NCI-H2196 treated with DMSO at 0.1 percent for 48 hours (cell line): Measurements from ENCODE around the gene CDKAL1.
"Not testable (repeated sequence)": the region's sequence is repeated elsewhere in the genome, so short reads cannot be mapped to it uniquely, and the experiment has no call there.

ENCODE experiments used
- DNase-seq: peaks from one replicate; lab custom pipeline; 2025; ENCODE audit not compliant: unreplicated experiment; lab: John Stamatoyannopoulos, UW

Gene CDKAL1

DNA sequence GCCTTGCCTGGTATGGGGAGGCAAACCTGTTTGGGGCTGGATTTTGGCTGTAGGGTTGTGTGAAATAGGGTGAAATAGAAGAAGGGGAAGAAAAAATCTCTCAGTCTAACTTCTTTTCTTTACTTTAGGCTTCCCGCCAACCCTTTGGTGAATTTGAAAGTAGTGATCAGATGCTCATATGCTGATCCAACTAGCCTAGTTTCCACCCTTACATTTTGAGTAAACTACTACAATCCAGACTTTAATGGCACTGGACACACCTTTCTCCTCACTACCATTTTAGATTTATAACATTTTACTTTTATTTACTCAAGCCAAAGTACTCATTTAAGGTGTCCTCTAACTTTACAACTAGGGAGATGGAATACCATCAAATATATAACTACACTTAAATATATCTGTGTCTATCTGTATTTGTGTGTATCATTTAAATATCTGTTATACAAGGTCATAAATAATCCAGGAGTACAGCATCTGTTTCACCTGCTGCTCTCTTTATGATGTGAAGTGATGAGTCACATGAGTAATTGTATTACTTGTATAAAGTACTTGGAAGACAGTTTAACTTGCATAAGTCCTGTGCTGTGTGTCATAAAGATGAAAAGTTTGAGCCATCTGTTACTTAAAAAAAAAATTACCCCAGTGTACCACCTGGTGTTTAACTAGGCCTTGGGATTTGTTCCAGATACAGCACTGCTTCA, 172.1 kb downstream of the CDKAL1 start:
- DNase-seq: peak; percentile 32

DNA sequence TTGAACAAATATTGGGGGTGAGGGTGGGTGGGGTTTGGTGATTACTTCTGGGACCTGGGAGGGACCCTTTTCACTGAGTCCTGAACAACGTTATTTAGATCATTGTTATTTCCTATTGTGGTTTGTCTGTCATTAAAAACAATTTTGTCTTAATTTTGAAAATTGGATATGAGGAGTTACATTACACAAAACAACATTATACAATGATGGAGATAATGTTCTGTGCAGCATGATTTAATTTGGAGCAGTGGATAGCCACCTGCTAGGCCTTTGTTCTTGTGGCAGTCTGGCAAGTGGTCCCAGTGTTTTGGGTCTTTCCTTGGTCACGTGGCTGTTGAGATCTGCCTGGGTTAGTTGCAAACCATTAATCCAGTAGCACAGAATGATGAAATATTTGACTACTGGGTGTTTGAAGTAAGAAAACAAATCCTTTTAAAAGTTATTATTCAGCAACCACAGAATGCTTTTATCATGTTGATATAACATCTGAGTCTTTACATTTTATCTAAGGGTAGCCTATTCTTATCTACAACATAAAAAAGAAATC, 172.8 kb downstream of the CDKAL1 start:
- peak; percentile 41 for DNase-seq

DNA sequence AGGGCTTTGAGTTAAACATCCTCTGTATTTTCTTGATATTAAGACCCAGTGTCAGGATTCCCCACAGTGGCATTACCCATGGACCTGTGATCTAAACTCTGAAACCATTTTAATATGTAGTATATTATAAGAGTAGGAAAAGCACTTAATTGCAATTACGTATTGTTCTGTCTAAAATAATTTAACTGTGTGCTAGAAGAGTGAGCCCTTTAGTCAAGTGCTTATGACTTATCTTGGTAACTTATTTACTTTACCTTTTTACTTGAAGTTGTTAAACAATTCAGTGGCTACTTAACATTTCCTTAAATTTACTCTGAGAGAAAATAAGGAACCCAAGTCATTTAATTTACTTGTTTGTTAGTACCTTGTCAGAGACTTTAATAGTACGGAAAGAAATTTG, 173.6 kb downstream of the CDKAL1 start:
- no peak for DNase-seq

DNA sequence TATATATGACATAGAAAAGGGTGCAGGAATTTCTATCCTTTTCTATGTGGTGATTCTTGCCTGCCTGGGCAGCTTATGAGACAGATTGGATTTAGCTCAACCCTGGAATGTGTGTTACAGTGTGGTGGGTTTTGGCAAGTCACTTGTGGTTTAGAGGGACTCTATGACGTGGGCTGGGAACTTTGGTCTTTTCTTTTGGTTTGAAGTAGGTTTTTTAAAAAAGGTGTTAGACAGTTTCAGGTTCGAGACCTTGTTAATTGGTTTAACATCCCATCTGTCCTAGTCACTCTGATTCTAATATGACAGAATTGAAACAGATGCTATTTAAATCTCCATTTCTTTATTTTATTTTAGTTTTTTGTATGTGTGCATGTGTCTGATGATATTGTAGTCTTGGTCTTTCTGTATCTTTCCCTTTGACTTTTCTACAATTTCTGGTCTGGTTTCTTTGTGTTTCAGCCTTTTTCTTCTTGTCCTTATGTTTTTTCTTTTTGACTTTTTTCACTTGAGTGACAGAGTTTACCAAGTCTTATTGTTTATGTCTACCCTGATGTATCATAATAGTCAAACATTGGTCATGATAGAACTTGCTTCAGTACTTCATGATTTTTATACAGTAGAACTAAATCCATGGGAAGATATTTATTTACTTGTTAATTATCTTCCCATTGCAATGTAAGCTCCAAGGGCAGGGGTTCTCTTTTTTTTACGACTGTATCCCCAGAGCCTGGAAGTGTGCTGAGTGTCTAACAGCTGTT, 174.3 kb downstream of the CDKAL1 start:
- no peak for DNase-seq

DNA sequence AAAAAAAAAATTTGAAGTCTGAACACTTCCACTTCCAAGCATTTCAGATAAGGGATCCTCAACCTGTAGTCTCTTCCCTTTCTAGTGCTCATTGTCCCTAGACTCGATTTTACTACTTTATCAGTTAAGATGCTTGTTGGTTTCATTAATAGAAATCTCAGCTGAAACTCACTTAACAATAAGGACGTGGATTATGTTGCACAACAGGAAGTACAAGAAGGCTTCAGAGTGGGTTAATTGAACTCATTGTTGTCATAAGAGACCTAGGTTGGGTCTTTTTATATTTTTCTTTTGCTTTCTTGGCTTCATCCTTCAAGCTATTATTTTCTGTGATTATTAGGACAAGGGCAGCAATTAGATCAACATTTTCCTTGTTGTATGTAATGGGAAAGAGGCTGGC, 175.2 kb downstream of the CDKAL1 start:
- DNase-seq: no peak

DNA sequence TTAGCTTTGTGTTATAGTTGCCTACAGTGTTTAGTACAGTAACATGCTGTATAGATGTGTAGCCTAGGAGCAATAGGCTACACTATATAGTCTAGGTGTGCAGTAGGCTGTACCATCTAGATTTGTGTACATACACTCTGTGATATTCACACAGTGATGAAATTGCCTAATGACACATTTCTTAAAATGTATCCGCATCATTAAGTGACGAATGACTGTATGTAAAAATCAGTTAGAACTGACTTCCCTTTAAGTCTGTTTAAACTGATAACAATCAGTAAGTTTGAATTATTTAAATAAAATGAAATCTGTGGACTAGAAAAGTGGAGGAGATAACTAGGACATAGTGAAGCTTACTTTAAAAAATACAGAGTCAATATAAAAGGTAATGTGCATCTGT, 176.1 kb downstream of the CDKAL1 start:
- DNase-seq: no peak

DNA sequence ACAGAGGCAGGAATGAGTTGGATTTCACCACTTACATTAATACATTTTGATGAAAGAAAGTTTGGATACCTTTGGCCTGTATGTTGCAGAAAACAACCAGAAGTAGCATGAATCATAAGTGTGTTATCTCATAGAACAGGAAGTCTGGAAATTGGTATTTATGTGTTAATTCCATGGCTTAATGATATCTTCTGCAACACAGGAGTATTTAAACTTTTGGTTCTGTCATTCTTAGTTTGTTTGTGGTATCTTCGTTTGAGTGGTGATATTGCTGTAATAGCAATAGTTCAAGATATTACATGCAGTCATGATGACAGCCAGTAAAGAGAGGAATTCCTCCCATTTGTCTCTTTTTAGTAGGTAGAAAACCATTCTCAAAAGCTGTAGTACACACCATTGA, 177.3 kb downstream of the CDKAL1 start:
- DNase-seq: no peak

DNA sequence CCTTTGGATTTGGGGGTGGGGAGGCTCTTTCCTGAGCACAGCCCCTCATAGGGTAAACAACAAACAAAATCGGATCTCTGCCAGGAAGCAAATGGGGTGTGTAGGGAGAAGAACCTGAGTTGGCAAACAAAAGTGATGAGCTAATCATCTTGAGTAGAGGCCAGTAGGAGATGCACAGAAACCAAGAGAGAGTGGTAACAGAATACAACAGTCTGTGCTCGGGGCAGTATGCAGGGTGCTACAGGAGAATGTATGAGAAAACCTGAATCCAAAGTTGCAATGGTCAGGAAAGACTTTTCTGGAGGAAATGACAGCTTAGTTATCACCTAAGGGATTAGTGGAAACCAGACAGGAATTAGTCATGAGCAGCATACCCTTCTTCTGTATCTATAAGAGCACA, 177.8 kb downstream of the CDKAL1 start:
- DNase-seq: peak; percentile 12

DNA sequence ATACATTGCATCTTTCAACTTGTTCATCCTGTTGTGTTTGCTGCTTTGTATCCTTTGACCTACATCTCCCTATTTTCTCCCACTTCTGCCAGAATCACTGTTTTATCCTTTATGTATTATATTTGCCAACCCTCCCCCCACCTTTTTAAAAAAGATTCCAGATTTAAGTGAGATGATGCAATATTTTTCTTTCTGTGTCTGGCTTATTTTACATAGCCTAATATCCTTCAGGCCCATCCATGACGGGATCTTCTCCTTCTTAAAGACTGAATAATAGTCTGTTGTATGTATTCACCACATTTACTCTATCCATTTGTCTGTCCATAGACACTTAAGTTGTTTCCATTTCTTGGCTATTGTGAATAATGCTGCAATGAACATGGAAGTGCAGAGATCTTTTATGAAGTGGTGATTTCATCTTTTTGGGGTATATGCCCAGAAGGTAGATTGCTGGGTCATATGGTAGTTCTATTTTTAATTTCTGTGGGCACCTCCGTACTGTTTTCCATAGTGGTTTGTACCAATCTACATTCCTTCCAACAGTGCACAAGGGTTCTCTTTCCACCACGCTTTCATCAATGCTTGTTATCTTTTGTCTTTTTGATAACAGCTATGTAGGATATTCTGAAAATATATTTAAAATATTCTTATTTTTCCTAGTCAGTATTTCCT, 181.0 kb downstream of the CDKAL1 start:
- DNase-seq: no peak

DNA sequence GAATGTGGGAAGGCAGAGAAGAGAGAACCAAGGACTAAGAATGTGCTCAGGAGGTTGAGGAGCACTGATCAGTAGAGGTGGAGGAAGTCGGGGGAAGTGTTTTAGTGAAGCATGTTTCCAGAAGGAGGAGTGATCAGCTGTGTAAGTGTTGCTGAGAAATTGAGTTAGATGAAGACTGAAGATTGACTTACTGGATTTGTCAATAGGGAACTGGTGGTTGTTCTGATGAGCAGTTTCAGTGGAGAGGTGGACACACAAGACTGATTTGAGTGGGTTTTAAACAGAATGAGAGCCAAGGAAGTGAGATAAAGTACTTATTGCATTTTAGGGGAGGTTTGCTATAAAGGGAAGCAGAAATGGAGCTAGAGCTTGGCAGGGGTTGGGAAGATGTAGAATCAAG, 182.6 kb downstream of the CDKAL1 start:
- no peak for DNase-seq

DNA sequence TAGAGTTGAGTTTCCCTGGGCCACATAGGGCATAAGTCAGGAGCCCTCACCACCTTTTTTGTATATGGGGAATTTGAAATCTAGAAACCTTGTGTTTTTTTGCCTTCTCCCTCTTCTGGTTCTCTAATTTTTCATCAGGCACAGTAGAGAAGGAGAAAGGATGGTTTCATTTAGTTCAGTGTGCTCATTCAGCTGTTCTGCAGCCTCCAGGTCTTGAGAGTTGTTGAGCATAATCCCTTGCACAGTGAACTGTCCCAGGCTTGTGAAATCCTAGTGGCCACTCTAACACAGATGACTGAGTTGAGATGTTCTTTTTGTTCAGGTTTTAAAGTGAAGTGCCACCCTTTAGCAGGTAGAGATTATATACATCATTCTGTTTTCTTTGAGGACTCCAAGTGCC, 183.5 kb downstream of the CDKAL1 start:
- no peak for DNase-seq

DNA sequence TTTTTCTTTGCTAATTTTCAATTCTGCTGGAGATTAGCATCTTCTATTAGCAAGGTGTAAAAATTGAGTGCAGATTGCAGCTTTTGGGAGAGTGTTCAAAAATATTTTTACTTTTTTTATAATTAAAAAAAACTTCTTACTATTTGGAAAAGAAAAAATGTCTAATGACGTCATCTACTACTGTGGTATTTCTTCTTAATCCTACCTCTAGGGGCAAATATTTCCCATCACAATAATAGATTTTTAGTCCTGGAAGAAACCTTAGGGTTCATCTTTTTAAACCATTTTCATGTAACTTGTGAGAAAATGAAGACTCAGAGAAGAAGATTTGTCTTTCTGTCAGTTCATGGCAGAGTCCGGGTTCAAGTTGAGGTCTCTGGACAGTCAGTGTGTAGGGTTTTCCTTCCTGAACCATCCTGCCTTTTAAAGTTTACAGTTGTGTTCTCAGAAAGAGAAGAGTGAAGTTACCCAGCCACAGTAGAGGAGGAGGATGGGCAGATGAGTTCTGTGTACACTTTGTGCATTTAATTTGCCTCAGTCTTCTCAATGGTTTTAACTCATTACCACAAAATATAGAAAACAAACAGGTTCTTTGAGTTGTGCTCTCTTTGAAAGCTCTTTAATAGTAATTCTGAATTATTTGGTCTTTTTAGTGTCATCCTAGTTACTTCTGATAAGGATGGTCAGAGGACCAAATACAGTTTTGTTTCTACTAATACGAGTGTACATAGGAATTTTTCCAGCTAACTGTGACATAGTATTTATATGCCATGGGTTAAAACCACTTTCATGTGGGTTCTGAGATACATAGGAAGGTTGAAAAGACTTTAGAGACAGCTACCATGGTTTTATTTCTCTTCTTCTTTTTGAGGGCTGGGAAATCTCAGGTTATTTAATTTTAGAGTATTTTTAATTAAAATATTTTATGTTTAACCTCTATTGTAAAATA, 184.7 kb downstream of the CDKAL1 start:
- DNase-seq: no peak

DNA sequence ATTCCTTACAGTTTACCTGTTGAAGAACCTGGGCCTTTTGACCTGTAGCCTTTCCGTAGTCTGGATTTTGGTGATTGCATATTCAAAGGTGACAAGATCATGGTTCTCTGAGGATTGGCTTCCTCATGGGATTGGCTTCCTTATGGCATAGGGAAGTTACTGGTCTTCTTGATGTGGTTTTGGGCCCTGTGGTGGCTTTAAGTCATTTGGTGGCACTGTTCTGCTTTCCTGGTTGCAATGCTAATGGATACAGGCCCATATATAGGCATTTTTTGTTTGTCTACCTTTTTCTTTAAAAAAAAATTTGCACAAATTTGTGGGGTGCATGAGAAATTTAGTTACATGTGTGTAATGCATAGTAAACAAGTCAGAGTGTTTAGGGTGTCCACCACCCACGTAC, 185.7 kb downstream of the CDKAL1 start:
- DNase-seq: no peak

DNA sequence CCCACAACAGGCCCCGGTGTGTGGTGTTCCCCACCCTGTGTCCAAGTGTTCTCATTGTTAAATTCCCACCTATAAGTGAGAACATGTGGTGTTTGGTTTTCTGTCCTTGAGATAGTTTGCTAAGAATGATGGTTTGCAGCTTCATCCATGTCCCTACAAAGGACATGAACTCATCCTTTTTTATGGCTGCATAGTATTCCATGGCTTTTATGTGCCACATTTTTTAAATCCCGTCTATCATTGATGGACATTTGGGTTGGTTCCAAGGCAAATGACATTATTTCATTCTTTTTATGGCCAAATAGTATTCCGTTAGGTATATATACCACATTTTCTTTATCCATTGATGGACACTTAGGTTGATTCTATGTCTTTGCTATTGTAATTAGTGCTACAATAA, 186.9 kb downstream of the CDKAL1 start:
- not testable (repeated sequence) for DNase-seq

DNA sequence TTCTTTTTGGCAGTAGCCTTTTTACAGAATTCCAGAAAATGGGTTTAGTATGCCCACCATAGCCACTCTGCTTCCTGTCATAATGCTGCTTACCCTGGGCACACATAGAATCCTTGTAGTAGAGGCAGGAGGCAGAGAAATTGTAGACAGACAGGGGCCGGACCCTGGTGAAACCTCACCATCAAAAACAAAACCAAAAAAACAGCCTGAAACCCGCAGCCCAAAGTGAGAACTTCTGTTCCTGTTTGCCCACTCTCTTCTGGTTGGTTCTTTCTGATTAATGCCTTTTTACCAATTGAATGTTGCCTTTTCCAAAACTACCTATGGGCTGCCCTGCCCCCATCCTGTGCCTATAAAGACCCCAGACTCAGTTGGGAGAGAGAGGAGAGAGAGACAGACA, 188.2 kb downstream of the CDKAL1 start:
- no peak for DNase-seq

DNA sequence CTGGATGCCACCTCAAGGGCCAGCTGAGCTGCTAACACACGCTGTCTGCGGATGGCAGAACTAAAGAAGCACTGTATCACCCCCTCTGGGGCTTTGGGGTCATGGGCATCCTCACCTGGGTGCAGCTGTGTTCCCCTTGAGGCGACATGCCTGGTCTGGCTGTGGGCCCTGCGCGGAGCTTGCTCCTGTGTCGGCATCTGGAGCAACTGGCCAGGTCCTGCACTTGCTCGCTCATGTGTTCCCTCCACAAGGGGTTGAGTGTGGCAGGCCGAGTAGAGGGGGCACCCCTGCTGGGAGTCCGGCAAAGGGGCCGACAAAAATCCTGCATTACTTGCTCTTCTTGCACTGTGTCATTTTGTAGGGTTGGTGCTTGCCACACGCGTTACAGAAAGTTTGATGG, 189.0 kb downstream of the CDKAL1 start:
- no peak for DNase-seq

DNA sequence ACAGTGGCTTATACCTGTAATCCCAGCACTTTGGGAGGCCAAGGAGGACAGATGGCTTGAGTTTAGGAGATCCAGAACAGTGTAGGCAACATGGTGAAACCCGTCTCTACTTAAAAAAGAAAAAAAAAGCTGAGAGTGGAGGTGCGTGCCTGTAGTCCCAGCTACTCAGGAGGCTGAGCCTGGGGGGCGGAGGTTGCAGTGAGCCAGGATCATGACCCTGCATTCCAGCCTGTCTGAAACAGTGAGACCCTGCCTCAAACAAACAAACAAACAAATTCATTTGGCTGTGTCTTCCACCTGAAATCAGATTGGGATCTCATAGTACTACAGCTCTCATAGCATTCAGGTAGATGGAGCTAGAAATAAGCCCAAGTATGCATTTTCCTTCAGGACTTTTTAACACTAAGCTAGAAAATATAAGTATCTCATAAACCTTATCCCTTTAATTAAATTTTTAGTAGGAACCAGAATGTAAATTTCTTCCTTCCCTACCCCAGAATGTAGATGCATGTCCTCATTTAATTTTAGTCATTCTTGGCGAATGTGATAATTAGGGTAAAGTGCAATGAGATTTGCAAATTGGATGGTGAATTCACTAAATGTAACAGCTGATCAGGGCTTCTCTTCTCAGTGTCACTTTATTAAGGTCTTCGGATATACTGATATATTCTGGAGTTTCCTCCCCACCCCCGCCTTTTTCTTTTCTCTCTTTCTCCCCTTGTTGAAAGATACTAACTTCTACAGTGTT, 190.4 kb downstream of the CDKAL1 start:
- no peak for DNase-seq

DNA sequence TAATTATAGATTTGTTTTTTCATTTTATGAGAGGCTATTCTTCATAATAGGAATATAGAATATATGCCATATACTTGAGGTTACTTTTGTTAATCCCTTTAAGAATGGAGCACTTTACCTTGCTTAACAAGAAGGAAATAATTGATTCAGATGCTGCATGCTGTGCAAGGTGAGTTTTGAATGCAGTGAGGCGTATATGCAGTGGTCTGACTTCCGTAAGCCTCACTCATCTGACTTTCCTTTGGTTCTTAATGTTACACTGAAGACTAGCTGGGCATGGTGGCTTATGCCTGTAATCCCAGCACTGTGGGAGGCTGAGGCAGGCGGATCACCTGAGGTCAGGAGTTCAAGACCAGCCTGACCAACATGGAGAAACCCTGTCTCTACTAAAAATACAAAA, 191.0 kb downstream of the CDKAL1 start:
- not testable (repeated sequence) for DNase-seq

DNA sequence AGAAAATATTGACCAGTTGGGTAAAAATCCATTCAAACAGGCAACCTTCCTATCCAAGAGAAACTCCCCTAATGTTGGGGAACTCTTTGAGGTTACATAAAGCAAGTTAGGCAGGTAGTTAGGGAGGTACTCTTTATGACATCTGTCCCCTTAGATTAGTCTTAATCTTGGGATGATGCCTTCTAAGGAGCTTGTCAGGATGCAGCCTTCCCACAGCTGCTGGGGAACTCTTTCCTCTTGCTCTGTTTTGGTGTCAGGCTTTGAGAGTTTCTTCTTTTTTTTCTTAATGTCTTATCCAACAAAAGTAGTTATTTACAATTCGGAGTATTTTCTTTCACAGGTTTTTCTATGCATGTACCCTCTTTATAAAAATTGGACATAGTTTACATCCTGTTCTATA, 194.8 kb downstream of the CDKAL1 start:
- no peak for DNase-seq

DNA sequence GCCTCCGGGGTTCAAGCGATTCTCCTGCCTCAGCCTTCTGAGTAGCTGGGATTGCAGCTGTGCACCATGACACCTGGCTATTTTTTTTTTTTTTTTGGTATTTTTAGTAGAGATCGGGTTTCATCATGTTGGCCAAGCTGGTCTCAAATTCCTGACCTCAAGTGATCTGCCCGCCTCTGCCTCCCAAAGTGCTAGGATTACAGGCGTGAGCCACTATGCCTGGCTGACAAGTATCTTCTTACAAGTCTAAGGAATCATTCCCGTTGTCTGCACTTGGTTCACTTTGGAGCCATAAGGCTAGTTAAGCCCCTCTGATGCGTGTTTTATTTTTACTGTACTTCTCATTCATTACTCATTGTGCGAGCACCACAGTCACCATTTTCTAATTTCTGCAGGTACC, 198.1 kb downstream of the CDKAL1 start:
- DNase-seq: not testable (repeated sequence)
